Measurements from ENCODE around the gene MEIOB.

The MEIOB gene

GRCh38 chr16:1788095-1788707 lies 83.8 kb downstream of the MEIOB start:
- DNase-seq (ENCODE audit: low read depth, low spot score), result no peak

DNA sequence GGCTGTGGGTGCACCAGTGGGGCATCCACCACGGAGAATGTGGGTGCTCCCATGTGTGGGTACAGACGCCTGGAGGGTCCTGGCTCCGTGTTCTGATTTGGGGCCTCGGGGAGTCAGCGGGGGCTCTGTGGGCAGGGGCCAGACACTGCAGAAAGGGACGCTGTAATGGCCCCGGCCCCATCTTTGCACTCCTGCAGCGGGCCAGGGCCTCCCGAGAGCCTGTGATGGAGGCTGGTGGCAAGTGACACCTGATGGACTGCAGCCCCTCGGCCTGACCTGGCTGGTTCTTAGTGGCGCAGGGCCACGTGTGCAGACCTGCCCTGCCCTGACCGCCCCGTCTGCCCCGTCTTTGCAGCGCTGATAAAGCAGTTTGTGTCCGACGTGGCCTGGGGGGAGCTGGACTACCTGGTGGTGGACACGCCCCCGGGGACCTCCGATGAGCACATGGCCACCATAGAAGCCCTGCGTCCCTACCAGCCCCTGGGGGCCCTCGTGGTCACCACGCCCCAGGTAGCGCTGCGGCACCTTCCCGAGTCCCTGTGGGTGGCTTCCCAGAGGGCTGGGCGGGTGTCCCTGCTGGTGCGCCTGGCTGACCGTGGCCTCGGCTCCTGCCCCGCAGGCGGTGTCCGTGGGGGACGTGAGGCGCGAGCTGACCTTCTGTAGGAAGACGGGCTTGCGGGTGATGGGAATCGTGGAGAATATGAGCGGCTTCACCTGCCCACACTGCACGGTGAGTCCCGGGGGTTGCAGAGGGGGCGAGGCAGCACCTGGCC lies 84.5 kb downstream of the MEIOB start:
- no peak for DNase-seq (ENCODE audit: low read depth, low spot score)

- DNase-seq (ENCODE audit: low read depth, low spot score), result no peak
These were observed 85.0 kb downstream of the MEIOB start for GRCh38 chr16:1787056-1787321.

DNA sequence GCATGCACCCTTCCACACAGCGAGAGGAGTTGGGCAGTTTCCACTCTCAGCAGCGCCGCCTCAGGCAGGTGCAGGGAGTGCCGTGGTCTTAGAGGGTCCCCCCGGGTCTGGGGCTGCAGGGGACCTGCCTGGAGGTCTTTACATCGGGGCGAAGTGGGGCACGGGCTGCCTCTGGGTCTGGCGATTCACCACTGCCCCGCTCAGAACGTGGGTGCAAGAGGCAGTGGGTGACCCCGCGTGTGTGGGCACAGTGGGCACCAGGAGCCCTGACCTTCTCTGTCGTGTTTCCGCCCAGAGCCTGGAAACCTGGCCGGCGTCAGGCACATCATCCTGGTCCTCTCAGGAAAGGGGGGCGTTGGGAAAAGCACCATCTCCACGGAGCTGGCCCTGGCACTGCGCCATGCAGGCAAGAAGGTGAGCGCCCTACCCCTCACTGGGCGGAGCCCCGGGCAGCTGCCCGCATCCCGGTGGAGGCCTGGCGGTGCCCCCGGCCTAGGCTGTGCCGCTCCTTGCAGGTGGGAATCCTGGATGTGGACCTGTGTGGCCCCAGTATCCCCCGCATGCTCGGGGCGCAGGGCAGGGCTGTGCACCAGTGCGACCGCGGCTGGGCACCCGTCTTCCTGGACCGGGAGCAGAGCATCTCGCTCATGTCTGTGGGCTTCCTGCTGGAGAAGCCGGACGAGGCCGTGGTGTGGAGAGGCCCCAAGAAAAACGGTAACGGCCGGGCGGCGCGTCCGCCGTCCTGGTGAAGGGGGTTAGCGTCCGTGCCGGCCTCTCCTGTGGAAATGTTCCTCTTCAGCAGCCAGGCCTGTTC lies 85.5 kb downstream of the MEIOB start:
- no peak for DNase-seq (ENCODE audit: low read depth, low spot score)

DNA sequence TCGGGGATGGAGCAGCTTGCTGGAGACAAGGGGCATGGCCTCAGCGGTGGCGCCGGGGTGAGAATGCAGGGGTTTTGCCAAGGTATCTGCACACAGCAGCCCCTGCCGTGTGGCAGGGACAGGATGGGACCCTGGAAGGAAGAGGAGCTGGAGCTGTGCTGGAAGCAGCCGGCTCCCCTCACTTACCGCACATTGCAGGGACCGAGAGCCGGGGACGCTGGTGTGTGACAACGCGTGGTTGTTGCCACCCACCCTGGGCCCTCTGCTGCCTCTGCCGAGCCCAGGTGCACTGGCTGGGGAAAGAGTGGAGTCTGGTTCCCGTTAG lies 86.2 kb downstream of the MEIOB start:
- DNase-seq (ENCODE audit: low read depth, low spot score), result no peak

DNA sequence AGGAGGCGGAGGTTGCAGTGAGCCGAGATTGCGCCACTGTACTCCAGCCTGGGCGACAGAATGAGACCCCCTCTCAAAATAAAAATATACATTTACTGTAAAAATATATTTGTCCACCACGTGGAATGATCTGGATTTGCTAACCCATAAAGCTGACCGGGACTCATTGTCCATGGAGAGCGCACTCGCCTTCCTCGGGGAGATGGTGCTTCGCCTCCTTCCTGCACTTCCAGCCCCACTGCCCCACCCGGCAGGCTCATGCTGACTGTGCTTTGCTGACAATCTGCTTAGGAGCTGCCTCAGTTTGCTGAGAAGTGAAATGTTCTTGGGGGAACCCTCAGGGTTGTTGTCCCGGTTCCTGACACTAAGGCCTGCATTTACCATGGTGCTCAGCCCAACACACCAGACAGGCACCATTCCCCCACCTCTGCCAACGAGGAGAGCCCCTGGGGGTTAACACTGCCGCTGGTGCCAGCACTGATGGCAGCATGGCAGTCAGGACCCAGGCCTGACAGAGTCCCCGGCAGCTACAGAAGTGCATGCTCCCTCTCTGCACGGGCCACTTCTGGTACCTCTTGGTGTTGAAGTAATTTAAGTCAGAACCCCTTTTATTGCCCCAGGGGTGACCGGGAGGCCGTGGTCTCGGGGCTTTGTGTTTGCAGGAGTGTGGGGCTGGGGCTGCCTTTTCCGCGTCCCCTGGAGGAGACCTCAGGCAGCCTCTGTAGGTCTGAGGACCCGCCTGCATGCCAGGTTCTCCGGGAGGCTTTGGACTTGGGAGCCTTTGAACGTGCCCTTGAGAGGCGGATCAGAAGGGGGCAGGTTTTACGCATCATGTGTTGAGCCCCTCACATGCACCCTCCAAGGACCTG lies 86.8 kb downstream of the MEIOB start:
- DNase-seq (ENCODE audit: low read depth, low spot score), result no peak

Measured in smooth muscle cell of the brain vasculature (primary cell).